Caco-2 (cell line): ENCODE measurements around the gene SETD5. TPM values are rescaled to one million over a fixed set of nuclear protein-coding genes. Genes with fewer than 3 reads are reported as not detected.

Experiments
- BruUV-seq: library from RNA; stranded (reverse); fragments of 400-500 nt; replicated peaks from 2 replicates; lab custom pipeline; 2021; lab: Mats Ljungman, UMichigan
- CTCF ChIA-PET: fragments of 300-600 bp; sonication (Branson Sonifier 250); formaldehyde crosslinking; loops from one replicate; lab custom pipeline; 2022; ENCODE audit warnings: antibody characterized with exemption; lab: Charles Lee
- POLR2A ChIA-PET: fragments of 300-600 bp; sonication (Branson Sonifier 250); formaldehyde crosslinking; loops from one replicate; lab custom pipeline; 2022; ENCODE audit warnings: antibody characterized with exemption; lab: Charles Lee
- DNase-seq, 2 experiments: peaks; one replicate each; pipeline versions ENCODE4 v3.0.0 to v3.0.0-alpha.2; 2020 to 2022
- H3K27me3 ChIP-seq: replicated peaks from 2 replicates; pipeline ENCODE4 v1.6.0; 2011; ENCODE audit warnings: low read length; ENCODE audit not compliant: control insufficient read depth, insufficient read depth
- H3K36me3 ChIP-seq: 2 replicates; pipeline ENCODE4 v1.5.1; 2011; ENCODE audit warnings: low read length; ENCODE audit not compliant: control insufficient read depth, insufficient read depth
- H3K4me1 ChIP-seq: fragments of 250-450 bp; sonication (Bioruptor Pico); 2 replicates; pipeline ENCODE4 v1.5.1; 2020; ENCODE audit warnings: mild to moderate bottlenecking
- H3K4me3 ChIP-seq: 2 replicates; pipeline ENCODE4 v1.5.1; 2011; ENCODE audit warnings: low read depth, mild to moderate bottlenecking, control low read depth, low read length
- H3K9me3 ChIP-seq: fragments of 250-450 bp; sonication (Bioruptor Pico); 2 replicates; pipeline ENCODE4 v1.5.1; 2020; ENCODE audit warnings: mild to moderate bottlenecking, moderate library complexity
- H3K27ac Mint-ChIP-seq: one replicate; pipeline ENCODE4 v1.8.0; 2022; ENCODE audit warnings: mixed read lengths; ENCODE audit not compliant: unreplicated experiment
- H3K27me3 Mint-ChIP-seq: one replicate; pipeline ENCODE4 v1.8.0; 2022; ENCODE audit warnings: mixed read lengths; ENCODE audit not compliant: insufficient read depth, unreplicated experiment
- H3K36me3 Mint-ChIP-seq: one replicate; pipeline ENCODE4 v1.8.0; 2022; ENCODE audit warnings: mild to moderate bottlenecking, mixed read lengths; ENCODE audit not compliant: insufficient read depth, unreplicated experiment
- H3K4me1 Mint-ChIP-seq: one replicate; pipeline ENCODE4 v1.8.0; 2022; ENCODE audit warnings: low read depth, mixed read lengths; ENCODE audit not compliant: unreplicated experiment
- H3K4me3 Mint-ChIP-seq: one replicate; pipeline ENCODE4 v1.8.0; 2022; ENCODE audit warnings: mild to moderate bottlenecking, moderate library complexity, mixed read lengths; ENCODE audit not compliant: unreplicated experiment
- H3K9me3 Mint-ChIP-seq: one replicate; pipeline ENCODE4 v1.8.0; 2022; ENCODE audit warnings: mixed read lengths; ENCODE audit not compliant: unreplicated experiment
- CTCF ChIP-seq, 2 experiments: fragments of 200-600 bp in 1 of 2; IDR thresholded peaks; 1 replicate in 1 of 2; 2 replicates in 1 of 2; pipeline versions ENCODE4 v1.5.1 to v1.8.0; 2011 to 2022; ENCODE audit warnings: antibody characterized with exemption in 1 of 2, control low read depth in 1 of 2, inconsistent platforms in 1 of 2, low read depth in 1 of 2, low read length in 1 of 2, mild to moderate bottlenecking in 1 of 2, moderate library complexity in 1 of 2; ENCODE audit not compliant: insufficient read depth in 1 of 2, severe bottlenecking in 1 of 2, unreplicated experiment in 1 of 2
- intact Hi-C: fragments of 100-400 bp; cut with micrococcal nuclease; formaldehyde crosslinking; loops from one replicate; pipeline ENCODE4 v1.10.0; 2022; ENCODE audit not compliant: unreplicated experiment
- total RNA-seq: library from RNA; stranded (reverse); gene quantifications from 2 replicates; pipeline ENCODE4 v1.2.3, GENCODE V29; 2022

SETD5 gene
- total RNA-seq, 1 experiment from 2014 or later = 140 TPM

GRCh38 chr3:9361691-9362388 lies 35.6 kb upstream of the SETD5 start:
- intact Hi-C loops = loop anchor here (1.0 kb wide), 1 partner anchor 9 kb away; no protein-coding TSS in a partner anchor
- Histone ChIP-seq H3K9me3 (no peaks in the 10 kb centered on the region), H3K4me1 (peaks cover 15% of the 10 kb centered on the region; the same call in 1 of the 2 replicates), H3K4me3 (peak overlapping the region; percentile 52), H3K36me3 (peaks cover 2% of the 10 kb centered on the region; the same call in 1 of the 2 replicates), H3K27me3 (no peaks in the 10 kb centered on the region)
- Mint-ChIP-seq H3K9me3 (no peaks in the 10 kb centered on the region), H3K4me1 (peaks cover 13% of the 10 kb centered on the region), H3K4me3 (peak overlapping the region; percentile 99), H3K36me3 (peaks cover 30% of the 10 kb centered on the region), H3K27me3 (no peaks in the 10 kb centered on the region), H3K27ac (peak overlapping the region; percentile 99)
- ChIA-PET CTCF (interaction anchor here (1.1 to 2.5 kb wide), 2 partner anchors 9 to 10 kb away, joined by 4 to 30 read pairs; no protein-coding TSS in a partner anchor), POLR2A (interaction anchor here (1.3 to 1.8 kb wide), 2 partner anchors 23 to 34 kb away, joined by 4 to 49 read pairs; partner anchors contain the start of gene SETD5)
- no peak for TF ChIP-seq CTCF (IDR thresholded peaks at IDR 0.05; ENCODE audit: insufficient read depth in 1 of 2, low read depth in 1 of 2, low read length in 1 of 2, severe bottlenecking in 1 of 2, unreplicated experiment in 1 of 2)
- TSS peak; percentile 69 for BruUV-seq
- peak; percentile 66 to 75 for DNase-seq

GRCh38 chr3:9362731-9363530 lies 34.5 kb upstream of the SETD5 start, which contains the start of gene THUMPD3:
Gene THUMPD3 (plus strand): TSS chr3:9363054. CDS start chr3:9365069, 2,015 bp downstream.
- Mint-ChIP-seq H3K36me3 (peaks cover 30% of the 10 kb centered on the region), H3K4me1 (peaks cover 13% of the 10 kb centered on the region), H3K27ac (peak within 1 kb of the TSS; percentile 99), H3K27me3 (no peaks in the 10 kb centered on the region), H3K9me3 (no peaks in the 10 kb centered on the region), H3K4me3 (peak within 1 kb of the TSS; percentile 99)
- peaks cover 2% of the 10 kb centered on the region; the same call in 1 of the 2 replicates for H3K36me3 ChIP-seq
- no peak for TF ChIP-seq CTCF (IDR thresholded peaks at IDR 0.05; ENCODE audit: insufficient read depth in 1 of 2, low read depth in 1 of 2, low read length in 1 of 2, severe bottlenecking in 1 of 2, unreplicated experiment in 1 of 2)
- peak within 1 kb of the TSS; percentile 52 for H3K4me3 ChIP-seq
- no peaks in the 10 kb centered on the region for H3K9me3 ChIP-seq
- ChIA-PET POLR2A (interaction anchor here (0.6 to 1.8 kb wide), 13 partner anchors 10 to 1886 kb away, joined by 3 to 49 read pairs (median 4); partner anchors contain the start of genes ARPC4, SETD5 and SRGAP3), CTCF (interaction anchor here (1.1 to 2.5 kb wide), 3 partner anchors 10 to 34 kb away, joined by 4 to 30 read pairs (median 6); partner anchors contain the start of gene SETD5)
- TSS peak; percentile 59 for BruUV-seq
- no peaks in the 10 kb centered on the region for H3K27me3 ChIP-seq
- peak; percentile 92 for DNase-seq
- H3K4me1 ChIP-seq = peaks cover 15% of the 10 kb centered on the region; the same call in 1 of the 2 replicates
- intact Hi-C loops = loop anchor here (1.0 kb wide), 2 partner anchors 10 to 33 kb away; no protein-coding TSS in a partner anchor

- H3K36me3 Mint-ChIP-seq = peaks cover 79% of the 10 kb centered on the region
- Histone ChIP-seq H3K4me3 (no peak overlapping the region), H3K27me3 (no peaks in the 10 kb centered on the region), H3K9me3 (no peaks in the 10 kb centered on the region), H3K4me1 (no peaks in the 10 kb centered on the region), H3K36me3 (peaks cover 4% of the 10 kb centered on the region; the same call in 1 of the 2 replicates)
- DNase-seq = no peak
- intact Hi-C loops = no loop called here
- ChIA-PET CTCF (no interaction called here), POLR2A (no interaction called here)
- BruUV-seq = no TSS peak
- H3K4me3 Mint-ChIP-seq = no peak overlapping the region
- no peak for TF ChIP-seq CTCF (IDR thresholded peaks at IDR 0.05; ENCODE audit: insufficient read depth in 1 of 2, low read depth in 1 of 2, low read length in 1 of 2, severe bottlenecking in 1 of 2, unreplicated experiment in 1 of 2)
- no peaks in the 10 kb centered on the region for H3K27me3 Mint-ChIP-seq
- no peaks in the 10 kb centered on the region for H3K9me3 Mint-ChIP-seq
- H3K4me1 Mint-ChIP-seq = no peaks in the 10 kb centered on the region
- no peak overlapping the region for H3K27ac Mint-ChIP-seq
Observed at GRCh38 chr3:9369508-9369907, 27.9 kb upstream of the SETD5 start.
